ENCODE results near the gene HIVEP3. TPM values are rescaled to one million over a fixed set of nuclear protein-coding genes. Genes with fewer than 3 reads are reported as not detected.

Gene HIVEP3
- total and polyA plus RNA-seq, 4 donors, result 7.0 to 14.7 (median 8.8) TPM

- Histone ChIP-seq H3K9me3 (ENCODE audit: control insufficient read depth in 4 of 4, insufficient read depth in 3 of 4, low read length in 3 of 4) (no peaks in the 10 kb centered on the region), H3K9ac (ENCODE audit: insufficient read depth in 1 of 2, low read length in 2 of 2) (no peak overlapping the region), H3K4me1 (ENCODE audit: control insufficient read depth in 5 of 5, insufficient read depth in 5 of 5, low read length in 5 of 5) (peaks cover 0 to 9% (median 3%) of the 10 kb centered on the region in 5 donors), H3K27me3 (ENCODE audit: control insufficient read depth in 3 of 3, insufficient read depth in 3 of 3, low read length in 2 of 3) (peaks cover 0 to 28% (median 8%) of the 10 kb centered on the region in 3 donors), H3K27ac (ENCODE audit: low read depth in 1 of 2, low read length in 1 of 2) (no peak overlapping the region), H3K4me3 (no peak overlapping the region), H3K36me3 (ENCODE audit: control insufficient read depth in 4 of 4, insufficient read depth in 4 of 4, low read length in 4 of 4) (no peaks in the 10 kb centered on the region)
- 85 to 86% methylated on average over 9 of the region's 9 CpGs for WGBS, 2 donors
- no peak for TF ChIP-seq CTCF (IDR thresholded peaks at IDR 0.05; ENCODE audit: control extremely low read depth, extremely low read depth)
- DNase-seq (no peak), ATAC-seq (ENCODE audit: insufficient read depth, low FRiP score) (no peak)
These were observed 261.8 kb downstream of the HIVEP3 start for GRCh38 chr1:41656825-41657500.

GRCh38 chr1:41656068-41656467 lies 262.7 kb downstream of the HIVEP3 start:
- H3K9me3 ChIP-seq (ENCODE audit: control insufficient read depth in 4 of 4, insufficient read depth in 3 of 4, low read length in 3 of 4), result no peaks in the 10 kb centered on the region
- no peak overlapping the region for H3K9ac ChIP-seq (ENCODE audit: insufficient read depth in 1 of 2, low read length in 2 of 2)
- TF ChIP-seq CTCF (IDR thresholded peaks at IDR 0.05; ENCODE audit: control extremely low read depth, extremely low read depth), result no peak
- no peak overlapping the region for H3K4me3 ChIP-seq
- peaks cover 0 to 2% (median under 1%) of the 10 kb centered on the region in 5 donors for H3K4me1 ChIP-seq (ENCODE audit: control insufficient read depth in 5 of 5, insufficient read depth in 5 of 5, low read length in 5 of 5)
- DNase-seq (no peak), ATAC-seq (ENCODE audit: insufficient read depth, low FRiP score) (no peak)
- H3K27ac ChIP-seq (ENCODE audit: low read depth in 1 of 2, low read length in 1 of 2), result no peak overlapping the region
- H3K27me3 ChIP-seq (ENCODE audit: control insufficient read depth in 3 of 3, insufficient read depth in 3 of 3, low read length in 2 of 3), result peaks cover 0 to 24% (median 8%) of the 10 kb centered on the region in 3 donors
- WGBS, 2 donors, result 46 to 48% methylated on average over 2 of the region's 2 CpGs
- no peaks in the 10 kb centered on the region for H3K36me3 ChIP-seq (ENCODE audit: control insufficient read depth in 4 of 4, insufficient read depth in 4 of 4, low read length in 4 of 4)

- DNase-seq, result no peak
These were observed 263.1 kb downstream of the HIVEP3 start for GRCh38 chr1:41655632-41656031.

More at GRCh38 chr1:41655632-41656031, 263.1 kb downstream of the HIVEP3 start:
- H3K36me3 ChIP-seq (ENCODE audit: control insufficient read depth in 4 of 4, insufficient read depth in 4 of 4, low read length in 4 of 4), result no peaks in the 10 kb centered on the region
- 92 to 100% methylated on average over 3 of the region's 3 CpGs for WGBS, 2 donors
- peaks cover 0 to 20% (median 8%) of the 10 kb centered on the region in 3 donors for H3K27me3 ChIP-seq (ENCODE audit: control insufficient read depth in 3 of 3, insufficient read depth in 3 of 3, low read length in 2 of 3)
- H3K27ac ChIP-seq (ENCODE audit: low read depth in 1 of 2, low read length in 1 of 2), result no peak overlapping the region
- TF ChIP-seq CTCF (IDR thresholded peaks at IDR 0.05; ENCODE audit: control extremely low read depth, extremely low read depth), result no peak
- H3K4me3 ChIP-seq, result no peak overlapping the region
- peaks cover 0 to 2% (median 0%) of the 10 kb centered on the region in 5 donors for H3K4me1 ChIP-seq (ENCODE audit: control insufficient read depth in 5 of 5, insufficient read depth in 5 of 5, low read length in 5 of 5)
- no peaks in the 10 kb centered on the region for H3K9me3 ChIP-seq (ENCODE audit: control insufficient read depth in 4 of 4, insufficient read depth in 3 of 4, low read length in 3 of 4)
- no peak overlapping the region for H3K9ac ChIP-seq (ENCODE audit: insufficient read depth in 1 of 2, low read length in 2 of 2)
- no peak for ATAC-seq (ENCODE audit: insufficient read depth, low FRiP score)
